GM12878 (cell line): Measurements from ENCODE around the gene OR2T12. TPM values are rescaled to one million over a fixed set of nuclear protein-coding genes. Genes with fewer than 3 reads are reported as not detected.
"Not testable (repeated sequence)": the region's sequence is repeated elsewhere in the genome, so short reads cannot be mapped to it uniquely, and the experiment has no call there.

Experiments
- ATAC-seq: fragments of 200-7000 bp; cut with Tn5 transposase; 3 replicates; pipeline ENCODE4 v1.9.1; 2020; ENCODE audit warnings: mild to moderate bottlenecking, moderate library complexity
- BruUV-seq: library from RNA; stranded (reverse); fragments of 400-500 nt; replicated peaks from 2 replicates; lab custom pipeline; 2021; lab: Mats Ljungman, UMichigan
- CTCF ChIA-PET: fragments of 300-600 bp; sonication (Branson Sonifier 250); formaldehyde crosslinking; extraction: SDS; loops from one replicate; lab custom pipeline; 2021; ENCODE audit warnings: inconsistent platforms; lab: Yijun Ruan, JAX
- POLR2A ChIA-PET: fragments of 350-600 bp; formaldehyde crosslinking; extraction: SDS; loops from one replicate; lab custom pipeline; 2021; ENCODE audit warnings: inconsistent platforms; lab: Charles Lee
- RAD21 ChIA-PET: fragments of 300-600 bp; sonication (Branson Sonifier 250); formaldehyde crosslinking; loops from one replicate; lab custom pipeline; 2023; ENCODE audit warnings: antibody characterized with exemption; ENCODE audit not compliant: unreplicated experiment; lab: Charles Lee
- SMC1A ChIA-PET: fragments of 300-600 bp; sonication (Branson Sonifier 250); formaldehyde crosslinking; loops from one replicate; lab custom pipeline; 2023; ENCODE audit not compliant: unreplicated experiment, uncharacterized antibody; lab: Charles Lee
- DNase-seq: peaks from one replicate; pipeline ENCODE4 v3.0.0-alpha.2; 2011; ENCODE audit warnings: low read depth, low spot score
- FAIRE-seq: peaks from 3 replicates; lab custom pipeline; 2011; peaks lifted over from hg19 to GRCh38; lab: Jason Lieb, UNC
- H2AFZ ChIP-seq: 2 replicates; pipeline ENCODE4 v1.6.0; 2011; ENCODE audit warnings: low read depth, low read length, control low read depth; ENCODE audit not compliant: control insufficient read depth
- H3K27ac ChIP-seq: 2 replicates; pipeline ENCODE4 v1.5.1; 2011; ENCODE audit warnings: control low read depth; ENCODE audit not compliant: control insufficient read depth, insufficient read depth
- H3K27me3 ChIP-seq, 2 experiments: replicated peaks in 1 of 2; 2 replicates each; pipeline versions ENCODE4 v1.6.0 to v1.6.1; 2011; ENCODE audit warnings: low read length in 1 of 2; ENCODE audit not compliant: control insufficient read depth in 2 of 2, insufficient read depth in 2 of 2
- H3K36me3 ChIP-seq, 2 experiments: 2 replicates each; pipeline ENCODE4 v1.5.1; 2011; ENCODE audit warnings: low read length in 1 of 2; ENCODE audit not compliant: control insufficient read depth in 2 of 2, insufficient read depth in 2 of 2
- H3K4me1 ChIP-seq: 2 replicates; pipeline ENCODE4 v1.6.1; 2011; ENCODE audit warnings: mild to moderate bottlenecking, low read length, moderate library complexity, mixed read lengths; ENCODE audit not compliant: control insufficient read depth, insufficient read depth
- H3K4me2 ChIP-seq: 2 replicates; pipeline ENCODE4 v1.6.0; 2011; ENCODE audit warnings: control low read depth; ENCODE audit not compliant: control insufficient read depth, insufficient read depth
- H3K4me3 ChIP-seq: fragments of 200-600 bp; sonication (generic); 2 replicates; pipeline ENCODE4 v1.5.1; 2016
- H3K79me2 ChIP-seq: 2 replicates; pipeline ENCODE4 v1.6.0; 2011; ENCODE audit warnings: low read length; ENCODE audit not compliant: control insufficient read depth, insufficient read depth
- H3K9ac ChIP-seq: 2 replicates; pipeline ENCODE4 v1.8.0; 2011; ENCODE audit warnings: low read length, control low read depth, mixed read lengths; ENCODE audit not compliant: control insufficient read depth, insufficient read depth
- H3K9me3 ChIP-seq: replicated peaks from 3 replicates; pipeline ENCODE4 v1.5.1; 2011; ENCODE audit warnings: mild to moderate bottlenecking, low read length; ENCODE audit not compliant: control insufficient read depth, insufficient read depth
- H4K20me1 ChIP-seq: 2 replicates; pipeline ENCODE4 v1.6.0; 2011; ENCODE audit not compliant: control insufficient read depth, insufficient read depth
- FOXK2 ChIP-seq: fragments of 450-650 bp; IDR thresholded peaks from 2 replicates; pipeline ENCODE4 v1.6.1; 2017; ENCODE audit warnings: mild to moderate bottlenecking, moderate library complexity
- FOXM1 ChIP-seq: IDR thresholded peaks from 2 replicates; pipeline ENCODE4 v1.6.1; 2012; ENCODE audit warnings: low read depth, mild to moderate bottlenecking, inconsistent platforms, low read length, moderate library complexity
- KDM1A ChIP-seq: fragments of 200-600 bp; sonication (generic); IDR thresholded peaks from 2 replicates; pipeline ENCODE4 v1.6.1; 2016; ENCODE audit warnings: borderline replicate concordance
- KLF5 ChIP-seq: fragments of 450-650 bp; IDR thresholded peaks from 2 replicates; pipeline ENCODE4 v1.6.1; 2014; ENCODE audit warnings: mild to moderate bottlenecking; ENCODE audit not compliant: partially characterized antibody
- NR2C2 ChIP-seq: IDR thresholded peaks from 2 replicates; pipeline ENCODE4 v1.6.1; 2011; ENCODE audit warnings: borderline replicate concordance, low read depth; ENCODE audit not compliant: control insufficient read depth, insufficient read length
- RB1 ChIP-seq: fragments of 450-650 bp; formaldehyde crosslinking; IDR thresholded peaks from 2 replicates; pipeline ENCODE4 v1.6.1; 2017; ENCODE audit warnings: mild to moderate bottlenecking, borderline replicate concordance
- SMAD5 ChIP-seq: IDR thresholded peaks from 2 replicates; pipeline ENCODE4 v1.6.1; 2016; ENCODE audit warnings: antibody characterized with exemption, low read depth
- SMARCA5 ChIP-seq: fragments of 450-650 bp; IDR thresholded peaks from 2 replicates; pipeline ENCODE4 v1.6.1; 2017; ENCODE audit warnings: mild to moderate bottlenecking
- YY1 ChIP-seq: IDR thresholded peaks from 2 replicates; pipeline ENCODE4 v1.6.1; 2011; ENCODE audit warnings: low read depth, mild to moderate bottlenecking, low read length
- ZBED1 ChIP-seq: IDR thresholded peaks from 2 replicates; pipeline ENCODE4 v1.6.1; 2016; ENCODE audit warnings: borderline replicate concordance
- ZZZ3 ChIP-seq: IDR thresholded peaks from 2 replicates; pipeline ENCODE4 v1.6.1; 2011; ENCODE audit warnings: low read depth; ENCODE audit not compliant: control insufficient read depth, insufficient read length
- WGBS: methylation state at CpG from one replicate; pipeline ENCODE4 v1.1.6; 2016; ENCODE audit warnings: low lambda C conversion rate; ENCODE audit not compliant: insufficient replicate concordance, insufficient coverage; ENCODE audit errors: missing lambda C conversion rate; 5-methylcytosine and 5-hydroxymethylcytosine counted together
- in situ Hi-C: fragments of 300-500 bp; cut with MboI; formaldehyde crosslinking; loops from 9 replicates; pipeline ENCODE4 v1.14.3; 2018; ENCODE audit warnings: mixed read lengths
- intact Hi-C: fragments of 100-400 bp; cut with micrococcal nuclease; formaldehyde crosslinking; loops from one replicate; pipeline ENCODE4 v1.14.2; 2022; ENCODE audit not compliant: unreplicated experiment
- polyA plus RNA-seq, 11 experiments: library from polyadenylated mRNA; depleted of rRNA in 4 of 11; unstranded in 6 of 11; stranded (reverse) in 5 of 11; fragments of >200 nt; fragmentation: Nextera tagmentation in 4 of 11; fragmentation: Illumina TruSeq in 1 of 11; extraction: Ambion mirVana in 4 of 11; extraction: Trizol in 1 of 11; gene quantifications; 1 replicate in 1 of 11; 2 replicates in 10 of 11; pipeline versions ENCODE4 v1.2.1 to v1.2.3, GENCODE V29; 2011 to 2016; ENCODE audit warnings: inconsistent platforms in 2 of 11, missing spikeins in 2 of 11, low read depth in 1 of 11
- total RNA-seq, 4 experiments: library from RNA; depleted of rRNA in 3 of 4; stranded (reverse); fragments of >200 nt in 3 of 4; fragmentation: Illumina TruSeq in 1 of 4; extraction: Trizol in 1 of 4; gene quantifications; 2 replicates each; pipeline versions ENCODE4 v1.2.1 to v1.2.3, GENCODE V29; 2013 to 2021
- TF ChIP-seq, protein P1 (sequence below): fragments of 450-650 bp; IDR thresholded peaks from 2 replicates; pipeline ENCODE4 v1.6.1; 2017; ENCODE audit warnings: mild to moderate bottlenecking, moderate library complexity

Gene OR2T12
- total and polyA plus RNA-seq, 10 of the 15 experiments (the other 5 are each of a cell fraction or from before 2014, with no cell fraction given) = not detected

DNA sequence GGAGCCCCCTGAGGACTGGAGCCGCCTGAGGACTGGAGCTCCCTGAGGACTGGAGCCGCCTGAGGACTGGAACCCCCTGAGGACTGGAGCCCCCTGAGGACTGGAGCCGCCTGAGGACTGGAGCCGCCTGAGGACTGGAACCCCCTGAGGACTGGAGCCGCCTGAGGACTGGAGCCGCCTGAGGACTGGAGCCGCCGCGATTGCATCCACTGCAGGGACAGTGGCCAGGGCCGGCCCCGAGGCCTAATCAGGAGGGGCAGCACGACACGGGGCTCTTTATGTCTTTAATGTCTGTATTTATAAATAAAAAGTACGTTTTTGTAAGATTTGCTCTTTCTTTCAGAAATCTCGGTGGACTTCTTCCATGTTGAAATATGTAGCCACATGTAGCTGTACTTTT lies 3.5 kb upstream of the OR2T12 start:
- DNase-seq, CTCF ChIA-PET, BruUV-seq, H4K20me1 ChIP-seq, FAIRE-seq, H3K4me2 ChIP-seq, H3K4me3 ChIP-seq, H3K27me3 ChIP-seq, POLR2A ChIA-PET, ATAC-seq, H3K9ac ChIP-seq, in situ Hi-C loops, H3K9me3 ChIP-seq, RAD21 ChIA-PET, intact Hi-C loops, H3K79me2 ChIP-seq, H3K36me3 ChIP-seq, H3K4me1 ChIP-seq, H3K27ac ChIP-seq, H2AFZ ChIP-seq, SMC1A ChIA-PET: not testable (repeated sequence)
- 50% methylated on average over 10 of the region's 15 CpGs for WGBS

DNA sequence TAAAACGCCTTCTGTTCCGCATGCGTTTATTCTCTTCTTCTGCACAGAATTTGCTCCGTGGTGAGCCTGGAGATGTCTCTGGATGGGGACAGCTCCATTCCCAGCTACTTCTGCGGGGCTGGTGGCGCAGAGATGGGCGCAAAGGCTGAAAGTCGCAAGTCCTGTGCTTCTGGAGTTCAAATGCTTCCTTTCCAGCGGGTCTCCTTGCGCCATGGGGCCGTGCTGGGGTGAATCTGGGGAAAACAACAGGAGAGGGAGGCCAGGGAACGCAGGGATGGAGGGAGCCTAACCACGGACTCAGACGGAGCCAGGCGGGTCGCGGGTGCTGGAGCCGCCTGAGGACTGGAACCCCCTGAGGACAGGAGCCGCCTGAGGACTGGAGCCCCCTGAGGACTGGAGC lies 2.9 kb upstream of the OR2T12 start:
- no peak for DNase-seq
- no TSS peak for BruUV-seq
- CTCF ChIA-PET = no interaction called here
- POLR2A ChIA-PET = no interaction called here
- Histone ChIP-seq H3K4me2 (no peak overlapping the region), H3K79me2 (no peaks in the 10 kb centered on the region), H3K4me3 (no peak overlapping the region), H2AFZ (no peak overlapping the region), H3K4me1 (no peaks in the 10 kb centered on the region), H3K9me3 (no peaks in the 10 kb centered on the region), H3K27me3 (no peaks in the 10 kb centered on the region), H3K9ac (no peak overlapping the region), H4K20me1 (no peaks in the 10 kb centered on the region), H3K27ac (no peak overlapping the region), H3K36me3 (no peaks in the 10 kb centered on the region)
- no peak for ATAC-seq
- intact Hi-C loops = no loop called here
- FAIRE-seq = no peak
- SMC1A ChIA-PET = no interaction called here
- TF ChIP-seq KLF5 = no peak
- TF ChIP-seq YY1 = no peak
- no peak for TF ChIP-seq KDM1A
- TF ChIP-seq ZBED1 = no peak
- TF ChIP-seq FOXM1 = no peak
- no peak for TF ChIP-seq RB1
- TF ChIP-seq FOXK2 = no peak
- no peak for TF ChIP-seq NR2C2
- TF ChIP-seq SMAD5 = no peak
- no peak for TF ChIP-seq SMARCA5
- TF ChIP-seq, protein P1, sequence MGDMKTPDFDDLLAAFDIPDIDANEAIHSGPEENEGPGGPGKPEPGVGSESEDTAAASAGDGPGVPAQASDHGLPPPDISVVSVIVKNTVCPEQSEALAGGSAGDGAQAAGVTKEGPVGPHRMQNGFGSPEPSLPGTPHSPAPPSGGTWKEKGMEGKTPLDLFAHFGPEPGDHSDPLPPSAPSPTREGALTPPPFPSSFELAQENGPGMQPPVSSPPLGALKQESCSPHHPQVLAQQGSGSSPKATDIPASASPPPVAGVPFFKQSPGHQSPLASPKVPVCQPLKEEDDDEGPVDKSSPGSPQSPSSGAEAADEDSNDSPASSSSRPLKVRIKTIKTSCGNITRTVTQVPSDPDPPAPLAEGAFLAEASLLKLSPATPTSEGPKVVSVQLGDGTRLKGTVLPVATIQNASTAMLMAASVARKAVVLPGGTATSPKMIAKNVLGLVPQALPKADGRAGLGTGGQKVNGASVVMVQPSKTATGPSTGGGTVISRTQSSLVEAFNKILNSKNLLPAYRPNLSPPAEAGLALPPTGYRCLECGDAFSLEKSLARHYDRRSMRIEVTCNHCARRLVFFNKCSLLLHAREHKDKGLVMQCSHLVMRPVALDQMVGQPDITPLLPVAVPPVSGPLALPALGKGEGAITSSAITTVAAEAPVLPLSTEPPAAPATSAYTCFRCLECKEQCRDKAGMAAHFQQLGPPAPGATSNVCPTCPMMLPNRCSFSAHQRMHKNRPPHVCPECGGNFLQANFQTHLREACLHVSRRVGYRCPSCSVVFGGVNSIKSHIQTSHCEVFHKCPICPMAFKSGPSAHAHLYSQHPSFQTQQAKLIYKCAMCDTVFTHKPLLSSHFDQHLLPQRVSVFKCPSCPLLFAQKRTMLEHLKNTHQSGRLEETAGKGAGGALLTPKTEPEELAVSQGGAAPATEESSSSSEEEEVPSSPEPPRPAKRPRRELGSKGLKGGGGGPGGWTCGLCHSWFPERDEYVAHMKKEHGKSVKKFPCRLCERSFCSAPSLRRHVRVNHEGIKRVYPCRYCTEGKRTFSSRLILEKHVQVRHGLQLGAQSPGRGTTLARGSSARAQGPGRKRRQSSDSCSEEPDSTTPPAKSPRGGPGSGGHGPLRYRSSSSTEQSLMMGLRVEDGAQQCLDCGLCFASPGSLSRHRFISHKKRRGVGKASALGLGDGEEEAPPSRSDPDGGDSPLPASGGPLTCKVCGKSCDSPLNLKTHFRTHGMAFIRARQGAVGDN = no peak
- TF ChIP-seq ZZZ3 = no peak
- in situ Hi-C loops = no loop called here
- WGBS = 64% methylated on average over 18 of the region's 19 CpGs
- RAD21 ChIA-PET = no interaction called here
